HepG2 (cell line): ENCODE data around the gene TAF6L. TPM values are rescaled to one million over a fixed set of nuclear protein-coding genes. Genes with fewer than 3 reads are reported as not detected.

ENCODE experiments used
- DRAP1 ChIP-seq: IDR thresholded peaks from 2 replicates; pipeline ENCODE4 v1.6.1; 2016; ENCODE audit warnings: missing genetic modification reagents, missing compliant biosample characterization
- GTF3A ChIP-seq: sonication (generic); formaldehyde crosslinking; conservative IDR thresholded peaks from 2 replicates; pipeline ENCODE4 v1.4.0; 2020; ENCODE audit warnings: mild to moderate bottlenecking, missing genetic modification reagents
- GZF1 ChIP-seq: sonication (generic); formaldehyde crosslinking; IDR thresholded peaks from 2 replicates; pipeline ENCODE4 v1.5.1; 2020; ENCODE audit warnings: mild to moderate bottlenecking, missing genetic modification reagents
- HINFP ChIP-seq: sonication (generic); formaldehyde crosslinking; IDR thresholded peaks from 2 replicates; pipeline ENCODE4 v1.4.0; 2020; ENCODE audit warnings: low read depth, mild to moderate bottlenecking, missing genetic modification reagents
- SIN3A ChIP-seq: IDR thresholded peaks from 2 replicates; pipeline ENCODE4 v1.6.1; 2011; ENCODE audit warnings: low read depth, mild to moderate bottlenecking, control low read depth, low read length, borderline replicate concordance
- SP5 ChIP-seq: IDR thresholded peaks from 2 replicates; pipeline ENCODE4 v1.6.1; 2016; ENCODE audit warnings: low read depth, borderline replicate concordance
- TIGD3 ChIP-seq: sonication (generic); formaldehyde crosslinking; IDR thresholded peaks from 2 replicates; pipeline ENCODE4 v1.5.1; 2020; ENCODE audit warnings: mild to moderate bottlenecking, missing genetic modification reagents, borderline replicate concordance
- ZBTB40 ChIP-seq, 2 experiments: fragments of 450-650 bp in 1 of 2; sonication (generic) in 1 of 2; formaldehyde crosslinking in 1 of 2; IDR thresholded peaks; 2 replicates each; pipeline versions ENCODE4 v1.6.1 to v1.8.0; 2016 to 2022; ENCODE audit warnings: antibody characterized with exemption in 1 of 2, mild to moderate bottlenecking in 1 of 2, missing genetic modification reagents in 1 of 2
- ZFP90 ChIP-seq: sonication (generic); formaldehyde crosslinking; IDR thresholded peaks from 2 replicates; pipeline ENCODE4 v1.8.0; 2022; ENCODE audit warnings: missing genetic modification reagents, mild to moderate bottlenecking, inconsistent platforms, borderline replicate concordance
- ZKSCAN8 ChIP-seq: IDR thresholded peaks from 2 replicates; pipeline ENCODE4 v1.6.1; 2016; ENCODE audit warnings: borderline replicate concordance, missing genetic modification reagents, missing compliant biosample characterization
- ZNF333 ChIP-seq: sonication (generic); formaldehyde crosslinking; IDR thresholded peaks from 2 replicates; pipeline ENCODE4 v1.4.0; 2020; ENCODE audit warnings: mild to moderate bottlenecking, missing genetic modification reagents, borderline replicate concordance
- ZNF775 ChIP-seq: sonication (generic); formaldehyde crosslinking; IDR thresholded peaks from 2 replicates; pipeline ENCODE4 v1.4.0; 2020; ENCODE audit warnings: missing genetic modification reagents, mild to moderate bottlenecking, moderate library complexity, borderline replicate concordance
- polyA plus RNA-seq, 8 experiments: library from polyadenylated mRNA; depleted of rRNA in 3 of 8; stranded (reverse) in 7 of 8; unstranded in 1 of 8; fragments of >200 nt; fragmentation: Illumina TruSeq in 4 of 8; extraction: Trizol in 4 of 8; gene quantifications; 2 replicates each; pipeline versions ENCODE4 v1.2.1 to v1.2.3, GENCODE V29; 2011 to 2016; ENCODE audit warnings: low read depth in 4 of 8, missing spikeins in 1 of 8, mixed read lengths in 1 of 8; ENCODE audit not compliant: insufficient read depth in 1 of 8
- total RNA-seq, 5 experiments: library from RNA; depleted of rRNA; stranded (reverse); fragments of >200 nt; fragmentation: Illumina TruSeq; extraction: Trizol; gene quantifications; 2 replicates each; pipeline ENCODE4 v1.2.3, GENCODE V29; 2016; ENCODE audit warnings: low read depth in 1 of 5

Gene TAF6L
- total and polyA plus RNA-seq, 2 of the 13 experiments (the other 11 are each of a cell fraction or from before 2014, with no cell fraction given): 12.6 to 19.4 TPM

GRCh38 chr11:62831520-62832335 is 60.5 kb downstream of the TAF6L start, which contains the start of gene STX5 (continued):
- TF ChIP-seq GTF3A: 0 out of 2 replicates have a peak, but pooled peaks have one; percentile 48
- no peak for TF ChIP-seq GZF1 (CRISPR knock-in tag)
- TF ChIP-seq HINFP (CRISPR knock-in tag): peak; percentile 80
- TF ChIP-seq ZBTB40 (IDR thresholded peaks at IDR 0.05): 0 out of 2 replicates have a peak, but pooled peaks have one; percentile 22
- no peak; the same call in 1 of the 2 replicates for TF ChIP-seq ZBTB40 (CRISPR knock-in tag; IDR thresholded peaks at IDR 0.05)
- TF ChIP-seq SIN3A: peak; percentile 64; the same call in 1 of the 2 replicates
- no peak for TF ChIP-seq TIGD3 (CRISPR knock-in tag)
- TF ChIP-seq DRAP1 (CRISPR knock-in tag): peak; percentile 99
- TF ChIP-seq ZFP90 (CRISPR knock-in tag): no peak
- peak; percentile 12; the same call in 1 of the 2 replicates for TF ChIP-seq SP5
- TF ChIP-seq ZKSCAN8 (CRISPR knock-in tag): no peak
- TF ChIP-seq ZNF775 (CRISPR knock-in tag): peak; percentile 88; the same call in 1 of the 2 replicates
- TF ChIP-seq ZNF333 (CRISPR knock-in tag): 0 out of 2 replicates have a peak, but pooled peaks have one; percentile 81
